Adrenal gland (tissue), 12 donors: ENCODE results near the gene TMEM184A. TPM values are rescaled to one million over a fixed set of nuclear protein-coding genes. Genes with fewer than 3 reads are reported as not detected.

ENCODE experiments used
- DNase-seq, 7 donors: peaks; one replicate each; pipeline ENCODE4 v3.0.0-alpha.2; 2019 to 2020
- H3K27ac ChIP-seq, 5 donors: fragments of 200-600 bp; sonication (generic) in 4 of 5; 1 replicate in 3 of 5; 2 replicates in 2 of 5; pipeline versions ENCODE4 v1.5.1 to v1.8.0; 2016 to 2020; ENCODE audit warnings: mild to moderate bottlenecking in 1 of 5
- H3K27me3 ChIP-seq: fragments of 200-600 bp; 2 replicates; pipeline ENCODE4 v1.8.0; 2021
- H3K36me3 ChIP-seq, 2 donors: fragments of 200-600 bp; replicated peaks in 1 of 2; 1 replicate in 1 of 2; 2 replicates in 1 of 2; pipeline versions ENCODE4 v1.5.1 to v1.8.0; 2018 to 2022
- H3K4me1 ChIP-seq, 2 donors: fragments of 200-600 bp; replicated peaks in 1 of 2; 1 replicate in 1 of 2; 2 replicates in 1 of 2; pipeline versions ENCODE4 v1.5.1 to v1.8.0; 2018 to 2021
- H3K4me3 ChIP-seq, 4 donors: fragments of 200-600 bp; sonication (generic) in 3 of 4; one replicate each; pipeline ENCODE4 v1.5.1; 2016 to 2018
- H3K9me3 ChIP-seq, 3 donors: fragments of 200-600 bp; sonication (generic) in 1 of 3; replicated peaks in 1 of 3; 1 replicate in 2 of 3; 2 replicates in 1 of 3; pipeline versions ENCODE4 v1.5.1 to v1.8.0; 2016 to 2021
- POLR2A ChIP-seq, 2 donors: fragments of 450-650 bp; IDR thresholded peaks; one replicate each; pipeline ENCODE4 v1.6.1; 2017; ENCODE audit warnings: antibody characterized with exemption in 2 of 2, mild to moderate bottlenecking in 2 of 2, moderate library complexity in 1 of 2
- WGBS, 4 donors: extraction: QIAGEN DNeasy Blood & Tissue Kit in 2 of 4; methylation state at CpG; one replicate each; pipeline versions ENCODE4 v1.1.5 to v1.1.7; 2013 to 2017; 5-methylcytosine and 5-hydroxymethylcytosine counted together
- intact Hi-C, 2 donors: fragments of 100-400 bp; cut with DNase I; formaldehyde crosslinking; loops; one replicate each; pipeline versions ENCODE4 v1.14.1 to v1.15.0; 2022 to 2023
- polyA plus RNA-seq, 3 donors: library from polyadenylated mRNA; stranded (reverse); fragments of 200-250 nt in 2 of 3; fragments of 350-450 nt in 1 of 3; fragmentation: Illumina TruSeq in 1 of 3; extraction: RNeasy Lipid Tissue Mini Kit (QIAGEN cat#74804) in 1 of 3; gene quantifications; one replicate each; pipeline ENCODE4 v1.2.3, GENCODE V29; 2013 to 2014
- total RNA-seq, 9 donors: library from RNA; depleted of rRNA in 4 of 9; stranded (reverse); fragments of >200 nt in 4 of 9; fragments of 120-200 nt in 1 of 9; fragmentation: NEBNext Ultra II Directional in 1 of 9; extraction: Animal tissue kit (Norgen Biotek cat#: 25700) in 1 of 9; gene quantifications; one replicate each; pipeline versions ENCODE4 v1.1.0 to v1.2.4, GENCODE V29; 2013 to 2023
- TF ChIP-seq, protein P1 (sequence below), 6 experiments: fragments of 450-650 bp in 4 of 6; fragments of 200-600 bp in 2 of 6; sonication (generic) in 1 of 6; IDR thresholded peaks; 1 replicate in 5 of 6; 2 replicates in 1 of 6; pipeline versions ENCODE4 v1.5.1 to v1.8.0; 2016 to 2021; ENCODE audit warnings: antibody characterized with exemption in 6 of 6, mild to moderate bottlenecking in 2 of 6, moderate library complexity in 1 of 6
- donor health status: healthy with polysubstance abuse.
- donor health status: Bipolar disorder and iron deficiency.
- donor health status: DM: yes; HTN: yes; CAD: no.
- donor health status: DM: no; HTN: no; CAD: no.
- donor health status: DM: no; HTN: no; CAD: no.
- donor health status: DM: yes; HTN: yes; CAD: no.

Gene TMEM184A
- total and polyA plus RNA-seq, 12 donors: 0.06 to 2.1 (median 0.79) TPM; not detected in 2

DNA sequence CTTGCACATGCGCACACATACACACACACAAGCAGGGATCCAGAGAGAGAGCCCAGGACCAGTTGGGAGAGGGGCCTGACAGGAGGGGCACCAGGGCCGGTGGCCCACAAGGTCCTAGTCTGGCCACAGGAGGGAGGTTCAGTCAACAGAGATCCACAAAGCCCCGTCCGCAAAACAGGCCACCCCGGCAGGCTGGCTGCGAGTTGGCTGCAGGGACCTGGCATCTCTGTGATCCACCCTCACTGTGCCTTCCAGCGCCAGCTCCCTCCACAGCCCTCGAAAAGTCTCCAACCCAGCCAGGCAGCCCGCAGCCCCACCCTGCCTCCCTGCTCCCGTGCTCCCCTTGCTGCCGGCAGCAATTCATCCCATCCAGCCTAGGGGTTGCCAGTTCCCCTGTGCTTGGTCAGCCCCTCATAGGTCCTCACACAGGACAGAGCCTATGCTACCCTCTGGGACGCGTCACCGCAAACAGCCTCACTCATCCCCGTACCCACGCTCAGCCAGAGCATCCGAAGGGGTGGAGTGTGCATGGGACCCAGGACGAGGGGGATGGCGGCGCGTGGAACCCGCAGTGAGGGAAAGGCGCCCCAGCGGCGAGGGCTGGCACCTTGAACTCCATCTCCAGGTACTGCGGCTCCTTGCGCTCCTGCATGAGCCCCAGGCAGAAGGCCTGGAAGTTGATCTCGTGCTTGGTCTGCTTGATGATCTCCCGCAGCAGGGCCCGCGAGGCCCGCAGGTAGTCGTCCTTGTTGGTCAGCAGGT, 59.3 kb downstream of the TMEM184A start:
- no peak overlapping the region for H3K27ac ChIP-seq
- peaks cover 0 to 82% of the 10 kb centered on the region in 2 donors for H3K36me3 ChIP-seq
- TF ChIP-seq, protein P1, sequence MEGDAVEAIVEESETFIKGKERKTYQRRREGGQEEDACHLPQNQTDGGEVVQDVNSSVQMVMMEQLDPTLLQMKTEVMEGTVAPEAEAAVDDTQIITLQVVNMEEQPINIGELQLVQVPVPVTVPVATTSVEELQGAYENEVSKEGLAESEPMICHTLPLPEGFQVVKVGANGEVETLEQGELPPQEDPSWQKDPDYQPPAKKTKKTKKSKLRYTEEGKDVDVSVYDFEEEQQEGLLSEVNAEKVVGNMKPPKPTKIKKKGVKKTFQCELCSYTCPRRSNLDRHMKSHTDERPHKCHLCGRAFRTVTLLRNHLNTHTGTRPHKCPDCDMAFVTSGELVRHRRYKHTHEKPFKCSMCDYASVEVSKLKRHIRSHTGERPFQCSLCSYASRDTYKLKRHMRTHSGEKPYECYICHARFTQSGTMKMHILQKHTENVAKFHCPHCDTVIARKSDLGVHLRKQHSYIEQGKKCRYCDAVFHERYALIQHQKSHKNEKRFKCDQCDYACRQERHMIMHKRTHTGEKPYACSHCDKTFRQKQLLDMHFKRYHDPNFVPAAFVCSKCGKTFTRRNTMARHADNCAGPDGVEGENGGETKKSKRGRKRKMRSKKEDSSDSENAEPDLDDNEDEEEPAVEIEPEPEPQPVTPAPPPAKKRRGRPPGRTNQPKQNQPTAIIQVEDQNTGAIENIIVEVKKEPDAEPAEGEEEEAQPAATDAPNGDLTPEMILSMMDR (IDR thresholded peaks at IDR 0.05): no peak
- no peak for TF ChIP-seq POLR2A (IDR thresholded peaks at IDR 0.05)
- no peak overlapping the region for H3K4me3 ChIP-seq
- intact Hi-C loops: no loop called here
- H3K4me1 ChIP-seq: no peaks in the 10 kb centered on the region
- H3K27me3 ChIP-seq: no peaks in the 10 kb centered on the region
- H3K9me3 ChIP-seq: no peaks in the 10 kb centered on the region
- WGBS, 4 donors: 89 to 95% (median 93%) methylated on average over 17 to 33 of the region's 33 CpGs
- no peak for DNase-seq

DNA sequence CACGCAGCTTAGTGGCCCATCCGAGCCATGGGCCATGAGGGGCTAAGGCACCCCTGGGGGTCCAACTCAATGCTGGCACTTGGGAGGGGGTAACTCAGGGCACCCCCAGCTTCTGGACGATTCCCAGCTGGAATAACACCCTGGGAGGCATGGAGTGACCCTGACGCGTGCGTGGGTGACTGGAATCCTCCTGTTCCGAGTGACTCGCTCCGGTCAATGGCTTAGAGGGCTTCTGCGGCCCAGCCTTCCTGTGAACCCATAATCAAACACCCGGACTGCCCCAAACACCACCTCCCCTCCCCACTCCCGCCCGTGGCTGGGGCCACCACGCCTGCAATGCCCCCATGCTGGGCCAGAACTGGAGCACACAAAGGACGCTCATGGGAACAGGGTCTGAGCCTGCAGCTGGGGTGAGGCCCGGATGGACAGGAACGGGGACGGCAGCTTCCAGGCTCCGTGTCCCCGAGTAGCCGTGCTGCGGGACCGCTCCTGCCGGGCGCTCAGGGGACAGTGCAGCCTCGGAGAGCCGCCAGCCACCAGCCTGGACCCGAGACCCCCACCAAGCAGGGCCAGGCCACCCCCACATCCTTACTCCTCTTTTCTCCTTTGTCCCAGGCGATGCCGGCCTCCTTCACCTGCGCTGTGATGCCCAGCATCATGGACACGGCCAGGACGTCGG, 60.3 kb downstream of the TMEM184A start:
- TF ChIP-seq POLR2A (IDR thresholded peaks at IDR 0.05): no peak
- H3K27me3 ChIP-seq: no peaks in the 10 kb centered on the region

DNA sequence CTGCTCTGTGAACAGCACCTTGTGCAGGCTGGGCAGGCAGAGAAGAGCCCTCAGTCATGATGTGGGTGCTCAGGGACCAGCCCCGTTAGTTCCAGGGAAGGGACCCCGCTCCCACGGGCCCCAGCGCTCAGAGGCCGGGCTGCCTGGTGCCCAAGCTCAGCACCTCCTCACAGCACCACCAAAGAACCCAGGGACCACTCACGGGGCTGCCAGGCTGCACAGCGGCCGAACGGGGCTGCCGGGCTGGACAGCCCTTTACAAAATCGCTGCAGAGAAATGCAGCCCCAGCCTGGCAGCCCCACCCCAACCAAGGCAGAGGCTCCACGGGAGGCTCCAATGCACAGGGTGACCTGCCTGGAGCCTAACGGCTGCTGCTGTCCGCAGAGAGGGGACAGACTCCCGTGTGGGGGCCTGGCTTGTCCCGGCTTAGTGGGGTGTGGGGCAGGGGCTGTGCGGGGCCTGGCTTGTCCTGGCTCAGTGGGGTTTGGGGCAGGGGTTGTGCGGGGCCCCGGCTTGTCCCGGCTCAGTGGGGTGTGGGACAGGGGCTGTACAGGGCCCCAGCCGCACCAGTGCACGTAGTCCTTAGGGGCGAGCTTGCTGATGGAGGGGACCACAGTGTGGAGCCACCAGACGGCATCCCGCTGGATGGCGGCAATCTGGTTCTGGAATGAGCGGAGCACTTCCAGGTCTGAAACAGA, 61.0 kb downstream of the TMEM184A start:
- no peaks in the 10 kb centered on the region for H3K4me1 ChIP-seq
- H3K9me3 ChIP-seq: no peaks in the 10 kb centered on the region
- H3K27me3 ChIP-seq: no peaks in the 10 kb centered on the region
- H3K4me3 ChIP-seq: no peak overlapping the region
- TF ChIP-seq POLR2A (IDR thresholded peaks at IDR 0.05): no peak
- TF ChIP-seq, protein P1 (IDR thresholded peaks at IDR 0.05): no peak
- H3K36me3 ChIP-seq: peaks cover 0 to 66% of the 10 kb centered on the region in 2 donors
- H3K27ac ChIP-seq: no peak overlapping the region
- no peak for DNase-seq
- 90 to 95% (median 94%) methylated on average over 3 to 27 of the region's 27 CpGs for WGBS, 4 donors
- intact Hi-C loops: no loop called here

More for the DNA sequence above, 60.3 kb downstream of the TMEM184A start:
- H3K27ac ChIP-seq: no peak overlapping the region
- WGBS, 4 donors: 92 to 96% (median 93%) methylated on average over 17 to 34 of the region's 34 CpGs
- H3K9me3 ChIP-seq: no peaks in the 10 kb centered on the region
- H3K4me1 ChIP-seq: no peaks in the 10 kb centered on the region
- no peak overlapping the region for H3K4me3 ChIP-seq
- intact Hi-C loops: no loop called here
- H3K36me3 ChIP-seq: peaks cover 0 to 72% of the 10 kb centered on the region in 2 donors
- no peak for DNase-seq

DNA sequence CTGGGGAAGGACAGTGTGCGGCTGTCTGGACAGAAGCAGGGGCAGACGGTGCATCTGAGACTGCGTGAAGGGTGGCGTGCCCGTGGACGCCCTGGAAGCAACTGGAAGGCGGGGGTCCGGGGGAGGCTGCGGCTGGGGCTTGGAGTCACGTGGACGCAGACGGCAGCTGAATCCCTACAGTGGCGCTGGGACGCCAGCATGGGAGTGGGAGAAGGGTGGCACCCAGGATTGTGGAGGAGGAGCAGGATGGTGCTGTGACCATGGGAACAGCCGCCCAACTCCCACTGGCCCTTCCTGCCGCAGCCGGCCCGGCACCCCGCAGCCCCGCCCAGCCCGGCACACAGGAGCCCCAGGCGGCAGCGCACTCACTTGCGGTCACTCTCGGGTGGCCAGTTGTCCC, 61.6 kb downstream of the TMEM184A start:
- no peak for DNase-seq
- no peaks in the 10 kb centered on the region for H3K27me3 ChIP-seq
- intact Hi-C loops: no loop called here
- H3K9me3 ChIP-seq: no peaks in the 10 kb centered on the region
- WGBS, 4 donors: 88 to 95% (median 92%) methylated on average over 13 to 25 of the region's 25 CpGs
- no peak overlapping the region for H3K27ac ChIP-seq
- no peaks in the 10 kb centered on the region for H3K4me1 ChIP-seq
- H3K4me3 ChIP-seq: no peak overlapping the region
- H3K36me3 ChIP-seq: peaks cover 0 to 66% of the 10 kb centered on the region in 2 donors
- TF ChIP-seq, protein P1 (IDR thresholded peaks at IDR 0.05): no peak
- TF ChIP-seq POLR2A (IDR thresholded peaks at IDR 0.05): no peak
